ENCODE data around the gene KREMEN2.
A peak's percentile ranks its signal among the peaks of the same experiment; 100 is the strongest.

The KREMEN2 gene

GRCh38 chr16:2981177-2981898 lies 17.3 kb downstream of the KREMEN2 start:
- DNase-seq = no peak

DNA sequence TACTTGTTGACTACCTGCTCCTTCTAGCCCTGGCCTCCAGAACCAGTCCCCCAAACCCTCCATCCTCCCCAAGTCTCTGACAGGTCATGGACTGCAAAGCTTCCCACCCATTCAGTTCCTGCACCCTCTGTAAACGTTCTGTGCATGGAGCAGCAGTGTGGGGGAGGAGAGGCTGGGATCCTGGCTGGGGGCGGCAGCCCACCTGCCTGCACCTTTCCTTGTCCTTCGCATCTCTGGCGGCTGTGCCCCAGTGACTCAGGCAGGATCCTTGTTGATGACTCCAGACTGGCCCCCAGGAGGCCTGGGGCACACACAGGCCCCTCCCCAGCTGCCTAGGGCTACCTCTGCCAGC lies 17.8 kb downstream of the KREMEN2 start:
- no peak for DNase-seq

- DNase-seq = no peak
Observed at GRCh38 chr16:2982402-2982801, 18.3 kb downstream of the KREMEN2 start.

GRCh38 chr16:2983706-2984136 lies 19.6 kb downstream of the KREMEN2 start:
- DNase-seq = peak; percentile 90

- DNase-seq = no peak
Observed at GRCh38 chr16:2985462-2985861, 21.4 kb downstream of the KREMEN2 start.

GRCh38 chr16:2985893-2986355 lies 21.8 kb downstream of the KREMEN2 start:
- DNase-seq = no peak

DNA sequence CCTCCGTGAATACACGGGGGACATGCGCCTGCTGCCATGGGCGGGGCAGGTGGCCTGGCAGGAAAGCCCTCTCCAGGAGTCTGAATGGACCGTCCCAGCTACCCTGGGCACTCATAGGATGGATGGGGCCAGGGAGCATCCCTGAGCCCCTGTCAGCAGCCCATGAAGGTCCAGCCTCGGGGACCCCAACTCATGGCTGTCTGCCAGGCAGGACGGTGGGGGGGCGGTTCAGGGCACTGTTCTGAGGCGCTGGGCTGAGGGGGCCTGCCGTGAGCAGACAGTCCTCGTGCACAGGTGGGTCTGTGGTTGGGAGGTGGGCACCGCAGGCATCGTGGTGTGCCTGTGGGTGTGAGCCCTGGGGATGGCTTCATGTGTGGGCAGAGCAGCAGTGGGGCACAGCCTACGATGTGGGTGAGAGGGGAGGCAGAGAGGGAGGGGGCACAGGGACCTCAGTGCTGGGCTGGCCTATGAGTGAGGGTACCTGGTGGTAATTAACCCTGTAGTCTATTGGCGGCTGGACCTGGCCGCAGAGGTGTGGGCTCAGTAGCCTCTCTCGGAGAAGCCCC lies 22.6 kb downstream of the KREMEN2 start:
- DNase-seq = no peak

DNA sequence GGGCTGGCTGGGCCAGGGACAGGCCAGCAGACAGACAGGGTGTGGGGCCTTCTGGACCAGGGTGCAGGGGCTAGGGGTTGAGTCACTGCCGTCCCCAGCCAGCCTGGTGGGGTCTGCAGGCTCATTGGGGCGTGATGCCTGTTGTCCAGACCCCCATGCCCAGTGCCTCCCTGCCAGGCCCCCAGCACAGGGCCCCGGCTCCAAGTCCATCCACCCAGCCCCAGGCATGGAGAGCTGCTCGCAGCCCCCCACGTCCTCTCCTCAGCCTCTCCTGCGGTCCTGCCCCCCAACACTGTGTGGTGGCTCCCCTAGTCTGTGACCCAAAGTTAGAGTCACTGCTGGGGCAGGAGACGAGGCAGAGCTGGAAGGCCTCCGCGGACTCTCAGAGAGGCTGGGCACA lies 23.2 kb downstream of the KREMEN2 start:
- DNase-seq = no peak

DNA sequence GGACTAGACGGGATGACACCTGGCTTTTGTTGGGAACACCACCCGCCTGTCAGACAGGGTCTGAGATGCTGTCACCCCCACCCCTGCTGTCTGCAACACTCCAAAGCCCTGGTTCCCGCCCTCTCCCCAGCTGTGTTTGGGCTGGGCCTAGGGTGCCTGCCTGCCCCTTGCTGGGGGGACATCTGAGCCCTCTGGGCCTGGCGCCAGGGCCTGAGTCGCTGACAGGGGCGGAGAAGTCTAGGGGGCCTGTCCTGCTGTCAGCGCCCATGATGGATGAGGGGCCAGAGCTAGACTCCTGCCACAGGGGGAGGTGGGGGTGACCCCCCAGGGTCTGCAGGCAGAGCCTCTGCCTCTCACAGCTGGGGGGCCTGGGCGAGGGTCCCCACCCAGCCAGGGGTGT lies 23.8 kb downstream of the KREMEN2 start:
- DNase-seq = no peak

DNA sequence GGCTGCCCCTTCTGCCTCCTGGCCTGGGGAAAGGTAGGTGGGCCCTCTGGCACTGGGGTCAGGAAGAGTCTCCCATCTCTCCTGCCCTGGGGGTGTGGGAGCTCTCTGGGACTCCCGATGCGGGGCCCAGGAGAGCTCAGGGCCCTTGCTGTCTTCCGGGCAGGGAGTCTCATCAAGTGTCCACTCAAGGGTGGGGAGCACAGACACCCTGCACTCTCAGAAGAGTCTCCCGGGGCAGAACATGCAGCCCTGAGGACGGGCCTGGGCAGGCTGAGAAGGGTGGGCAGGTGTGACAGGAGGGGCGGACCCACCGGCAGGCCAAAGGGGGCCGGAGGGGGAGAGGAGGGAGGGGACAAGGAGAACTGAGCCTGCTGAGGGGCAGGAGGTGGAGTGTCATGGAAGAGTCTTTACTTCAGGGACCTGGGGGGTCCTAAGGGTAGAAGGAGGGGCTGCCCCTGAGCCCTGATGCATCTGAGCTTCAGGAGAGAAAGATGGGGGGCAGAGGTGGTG lies 24.6 kb downstream of the KREMEN2 start:
- DNase-seq = no peak

DNA sequence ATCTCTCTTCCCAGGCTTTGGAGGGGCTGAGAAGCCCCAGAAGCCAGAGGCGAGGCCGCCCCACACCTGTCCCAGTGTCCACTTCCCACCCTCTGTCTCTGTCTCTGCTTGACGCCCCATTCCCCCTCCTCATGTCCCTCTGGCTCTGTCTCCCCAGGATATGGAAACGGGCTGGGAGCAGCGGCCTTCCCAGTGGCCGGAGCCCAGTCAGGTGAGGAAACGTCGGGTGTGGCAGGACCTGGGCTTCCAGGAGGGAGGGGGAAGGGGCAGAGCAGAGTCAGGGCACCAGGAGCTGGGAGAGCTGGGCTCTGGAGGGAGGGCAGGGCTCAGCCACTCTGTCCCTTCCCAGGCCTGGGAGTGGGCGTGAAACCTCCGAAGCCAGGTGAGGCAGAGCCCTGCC lies 26.8 kb downstream of the KREMEN2 start:
- no peak for DNase-seq

DNA sequence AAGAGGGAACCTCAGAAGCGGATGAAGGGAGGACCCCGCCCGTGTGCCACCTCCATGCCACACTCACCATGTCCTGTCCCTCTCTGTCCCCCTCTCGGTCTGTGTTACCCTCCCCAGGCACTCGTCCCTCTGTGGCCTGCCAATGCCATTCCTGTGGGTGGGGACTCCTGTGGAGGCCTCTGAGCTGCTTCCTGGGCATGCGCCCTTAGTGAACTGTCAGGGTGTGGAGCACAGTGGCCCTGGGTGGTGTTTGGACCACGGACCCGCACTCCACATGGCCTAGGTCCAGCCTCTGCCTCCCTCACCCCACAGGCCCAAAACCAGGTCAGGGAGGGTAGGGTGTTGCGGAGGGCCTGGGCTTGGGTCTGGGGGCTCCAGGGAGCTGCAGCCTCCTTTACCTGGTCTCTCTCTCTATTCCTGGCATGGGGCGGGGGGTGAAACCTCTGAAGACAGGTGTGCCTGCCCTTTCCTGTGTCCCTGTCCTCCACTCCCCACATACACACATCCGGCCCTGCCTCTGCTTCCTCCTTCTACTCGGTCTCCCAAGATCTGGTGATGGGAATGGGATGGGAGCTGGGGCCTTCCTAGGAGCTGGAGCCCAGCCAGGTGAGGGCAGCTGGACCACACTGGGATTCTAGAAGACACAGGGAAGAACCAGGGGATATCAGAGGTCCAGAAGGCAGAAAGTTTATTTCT lies 27.6 kb downstream of the KREMEN2 start:
- no peak for DNase-seq

DNA sequence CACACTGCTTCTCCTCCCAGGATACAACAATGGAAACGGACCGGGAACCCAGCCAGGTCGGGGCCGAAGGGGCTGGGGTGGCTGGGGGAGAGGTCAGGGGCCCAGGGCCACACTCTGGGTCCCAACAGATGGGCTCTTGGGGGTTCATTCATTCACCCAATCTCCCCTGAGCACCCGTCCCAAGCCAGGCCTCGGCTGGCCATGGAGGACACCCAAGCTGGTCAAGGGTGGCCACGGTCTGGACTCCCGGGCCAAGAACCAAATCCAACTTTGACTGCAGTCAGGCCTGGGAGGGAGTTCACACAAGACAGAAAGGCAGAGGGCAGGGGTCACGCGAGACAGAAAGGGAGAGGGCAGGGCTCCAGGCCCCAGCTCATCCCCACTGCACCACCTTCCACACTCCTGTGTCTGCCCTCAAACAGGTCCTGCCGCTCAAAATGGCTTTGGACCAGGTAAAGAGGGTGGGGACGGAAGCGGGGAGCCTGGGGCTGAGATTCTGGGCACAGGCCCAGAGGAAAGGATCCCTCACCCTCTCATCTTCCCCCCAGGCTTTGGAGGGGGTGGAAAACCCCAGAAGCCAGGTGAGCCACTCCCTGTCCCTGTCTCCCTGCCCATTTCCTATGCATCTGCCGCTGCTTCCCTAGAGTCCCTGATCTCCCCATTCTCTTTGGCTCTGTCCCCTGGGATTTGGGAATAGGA lies 28.5 kb downstream of the KREMEN2 start:
- DNase-seq = no peak

GRCh38 chr16:2996298-2996697 lies 32.2 kb downstream of the KREMEN2 start:
- no peak for DNase-seq

- no peak for DNase-seq
Observed at GRCh38 chr16:2999929-3000328, 35.9 kb downstream of the KREMEN2 start.

DNA sequence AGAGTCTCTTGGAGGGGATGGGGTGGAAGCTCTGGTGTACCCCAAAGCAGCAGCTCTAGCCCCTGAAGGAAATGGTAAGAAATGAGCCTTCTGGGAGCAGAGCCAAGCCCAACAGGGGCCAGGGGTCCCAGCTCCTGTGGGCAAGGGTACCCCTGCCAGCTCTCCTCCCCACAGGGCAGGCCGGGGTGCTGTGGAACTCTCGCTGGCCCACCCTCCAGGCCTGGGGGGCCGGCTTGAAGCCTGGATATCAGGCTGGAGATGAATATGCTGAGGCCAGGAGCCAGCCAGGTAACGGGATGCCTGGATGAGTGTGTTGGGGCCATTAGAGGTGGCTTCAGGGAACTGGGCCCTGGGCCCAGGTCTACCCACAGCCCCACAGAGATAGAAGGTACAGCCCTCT lies 36.5 kb downstream of the KREMEN2 start:
- DNase-seq = no peak

- DNase-seq = no peak
Observed at GRCh38 chr16:3001316-3001715, 37.2 kb downstream of the KREMEN2 start.

- DNase-seq = peak; percentile 93
Observed at GRCh38 chr16:3003582-3004270, 39.7 kb downstream of the KREMEN2 start.

- no peak for DNase-seq
Observed at GRCh38 chr16:3004319-3004718, 40.2 kb downstream of the KREMEN2 start.

- no peak for DNase-seq
Observed at GRCh38 chr16:3004781-3005284, 40.8 kb downstream of the KREMEN2 start.

DNA sequence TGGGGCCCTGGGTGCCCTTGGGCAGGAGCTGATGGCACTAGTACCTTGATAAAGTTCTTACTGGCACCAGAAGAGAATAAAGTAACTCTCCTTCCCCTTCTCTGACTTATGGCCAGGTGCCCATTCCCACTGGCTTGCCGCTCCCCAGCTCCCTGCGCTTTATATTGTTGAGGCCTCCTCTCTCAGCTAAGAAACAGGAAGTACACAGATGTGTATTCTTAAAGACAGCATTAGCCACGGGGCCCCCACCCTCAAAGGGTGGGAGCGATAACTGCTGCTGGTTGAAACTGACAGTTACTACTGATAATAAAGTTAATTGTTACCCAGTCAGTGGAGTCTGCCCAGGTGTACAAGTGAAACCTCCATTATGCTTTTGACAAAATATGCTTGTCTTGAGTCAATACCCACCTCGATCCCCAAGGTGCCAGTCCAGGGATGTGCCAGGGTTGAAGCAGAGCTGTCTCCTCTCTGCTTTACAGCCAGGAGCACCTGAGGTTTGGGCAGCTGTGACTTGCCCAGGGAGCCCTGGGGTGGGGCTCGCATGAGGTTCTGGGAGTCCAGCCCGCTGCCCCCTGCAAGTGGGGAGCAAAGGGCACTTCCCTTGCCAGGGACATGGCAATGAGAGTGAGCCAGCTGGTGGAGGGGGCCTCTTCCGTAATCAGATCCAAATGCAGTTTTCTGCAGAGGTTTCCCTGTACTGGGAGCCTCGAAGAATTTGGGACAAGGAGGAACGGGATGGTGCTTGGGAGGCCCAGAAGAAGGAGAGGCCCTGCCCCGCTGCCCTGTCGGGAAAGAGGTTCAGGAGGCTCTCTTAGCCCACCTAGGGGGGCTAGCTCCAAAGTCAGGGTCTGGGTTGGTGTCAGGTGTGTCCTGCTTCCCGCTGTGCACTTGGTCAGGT lies 43.2 kb downstream of the KREMEN2 start:
- DNase-seq = no peak

Measured in activated CD8-positive, alpha-beta memory T cell treated with anti-CD3 and anti-CD28 coated beads for 24 hours (primary cell).